Measurements from ENCODE around the gene PTOV1.

The PTOV1 gene

DNA sequence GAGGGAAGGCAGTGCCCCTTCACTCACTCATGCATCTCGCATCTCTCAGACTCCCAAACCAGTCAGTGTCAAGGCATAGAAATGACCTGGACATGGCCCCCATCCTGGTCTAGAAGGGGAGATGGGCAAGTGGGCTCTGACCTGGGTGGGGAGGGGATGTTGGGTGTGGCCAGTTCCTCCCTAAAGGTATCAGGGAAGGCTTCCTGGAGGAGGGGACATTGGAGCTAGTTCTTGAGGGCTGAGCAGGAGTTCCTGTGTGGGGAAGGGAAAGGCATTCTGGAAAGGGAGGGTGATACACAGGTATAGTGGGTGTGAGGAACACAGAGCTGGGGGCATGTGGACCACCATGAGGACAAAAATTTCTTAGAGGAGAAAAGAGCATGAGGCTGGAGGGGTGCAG lies 41.8 kb downstream of the PTOV1 start:
- DNase-seq: no peak

DNA sequence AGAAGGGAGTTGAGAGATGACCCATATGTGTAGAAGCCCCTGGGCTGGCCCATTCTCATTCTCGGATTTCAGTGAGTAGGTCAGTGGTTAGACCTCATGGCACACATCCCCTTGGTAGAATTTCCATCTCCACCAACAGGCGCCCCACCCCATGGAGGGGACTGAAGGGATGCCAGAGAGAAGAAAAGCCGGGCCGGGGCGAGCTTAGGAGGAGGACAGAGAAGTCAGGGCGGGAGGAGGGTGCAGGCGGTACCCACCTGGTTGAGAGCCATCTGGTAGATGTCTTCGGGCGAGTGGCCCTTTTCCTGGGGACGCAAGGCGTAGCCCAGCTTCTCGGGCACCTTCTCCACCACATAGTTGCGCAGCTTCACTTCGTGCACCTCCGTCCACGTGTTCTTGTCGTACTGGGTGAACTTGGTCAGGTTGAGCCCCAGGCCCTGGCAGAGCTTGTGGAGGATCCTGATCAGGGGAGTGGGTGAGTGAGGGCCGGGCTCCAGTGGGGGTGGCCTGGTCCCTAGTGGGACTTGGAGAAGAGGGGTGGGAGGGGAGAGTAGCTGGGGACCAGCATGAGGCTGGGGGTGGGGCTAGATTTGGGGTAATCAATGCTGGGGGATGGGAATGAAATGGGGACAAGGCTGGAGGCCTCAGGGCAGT lies 43.2 kb downstream of the PTOV1 start:
- DNase-seq: no peak

DNA sequence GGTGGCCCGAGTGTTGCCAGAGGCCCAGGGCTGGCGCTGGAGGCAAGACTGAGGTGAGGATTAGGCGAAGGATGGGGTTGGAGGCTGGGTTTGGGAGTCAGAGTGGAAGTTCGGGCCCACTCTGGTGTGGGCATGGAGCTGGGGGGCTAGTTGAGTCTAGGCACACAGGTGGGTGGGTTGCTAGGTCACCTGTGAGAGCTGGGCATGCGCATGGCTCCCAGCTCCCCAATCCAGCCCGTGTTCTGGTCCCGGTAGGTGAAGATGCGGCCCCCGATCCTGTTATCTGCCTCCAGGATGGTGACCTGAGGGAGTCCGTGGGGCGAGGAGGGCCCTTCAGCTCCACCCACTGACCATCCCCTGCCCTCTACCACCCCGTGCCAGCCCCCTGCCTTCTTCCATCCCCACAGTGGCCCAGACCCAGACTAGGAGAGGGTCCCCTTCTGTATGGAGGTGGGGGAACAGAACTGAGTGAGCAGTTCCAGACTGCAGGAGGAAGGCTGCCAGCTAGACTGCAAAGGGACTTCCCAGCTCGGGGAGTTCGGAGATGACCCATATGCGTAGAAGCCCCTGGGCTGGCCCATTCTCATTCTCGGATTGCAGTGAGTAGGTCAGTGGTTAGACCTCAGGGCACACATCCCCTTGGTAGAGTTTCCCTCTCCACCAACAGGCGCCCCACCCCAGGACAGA lies 44.1 kb downstream of the PTOV1 start:
- no peak for DNase-seq

DNA sequence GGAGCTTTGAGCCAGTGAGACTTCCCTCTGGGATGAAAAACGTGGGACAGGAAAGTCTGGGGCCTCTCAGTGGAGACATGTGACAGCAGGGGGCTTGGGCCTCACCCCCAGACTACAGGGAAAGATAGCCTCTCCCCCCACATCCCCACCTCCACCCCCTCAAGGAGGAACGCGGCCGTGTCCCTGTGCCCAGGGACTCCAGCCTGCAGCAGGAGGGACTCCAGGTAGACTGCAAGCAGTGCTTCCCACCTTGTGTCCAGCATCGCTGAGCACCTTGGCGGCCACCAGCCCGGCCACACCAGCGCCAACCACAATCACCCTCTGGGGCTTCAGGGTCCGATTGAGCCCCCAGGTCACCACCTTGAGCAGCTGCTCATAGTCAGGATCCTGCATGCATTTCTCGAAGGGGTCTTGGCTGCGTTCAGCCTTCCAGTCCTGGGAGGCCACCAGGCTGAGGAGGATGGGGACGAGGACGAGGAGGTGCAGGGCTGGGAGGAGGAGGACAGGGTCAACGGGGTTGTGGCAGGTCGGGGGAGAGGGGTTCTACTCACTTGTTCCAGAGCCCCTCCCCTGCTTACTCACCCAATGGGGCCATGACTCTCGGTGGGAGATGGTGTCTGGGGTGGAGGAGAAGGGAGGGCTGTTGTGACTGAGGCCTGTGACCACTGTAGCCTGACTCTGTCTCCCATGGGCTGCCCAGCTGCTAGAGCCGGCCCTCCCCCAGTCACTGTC lies 44.8 kb downstream of the PTOV1 start:
- no peak for DNase-seq

DNA sequence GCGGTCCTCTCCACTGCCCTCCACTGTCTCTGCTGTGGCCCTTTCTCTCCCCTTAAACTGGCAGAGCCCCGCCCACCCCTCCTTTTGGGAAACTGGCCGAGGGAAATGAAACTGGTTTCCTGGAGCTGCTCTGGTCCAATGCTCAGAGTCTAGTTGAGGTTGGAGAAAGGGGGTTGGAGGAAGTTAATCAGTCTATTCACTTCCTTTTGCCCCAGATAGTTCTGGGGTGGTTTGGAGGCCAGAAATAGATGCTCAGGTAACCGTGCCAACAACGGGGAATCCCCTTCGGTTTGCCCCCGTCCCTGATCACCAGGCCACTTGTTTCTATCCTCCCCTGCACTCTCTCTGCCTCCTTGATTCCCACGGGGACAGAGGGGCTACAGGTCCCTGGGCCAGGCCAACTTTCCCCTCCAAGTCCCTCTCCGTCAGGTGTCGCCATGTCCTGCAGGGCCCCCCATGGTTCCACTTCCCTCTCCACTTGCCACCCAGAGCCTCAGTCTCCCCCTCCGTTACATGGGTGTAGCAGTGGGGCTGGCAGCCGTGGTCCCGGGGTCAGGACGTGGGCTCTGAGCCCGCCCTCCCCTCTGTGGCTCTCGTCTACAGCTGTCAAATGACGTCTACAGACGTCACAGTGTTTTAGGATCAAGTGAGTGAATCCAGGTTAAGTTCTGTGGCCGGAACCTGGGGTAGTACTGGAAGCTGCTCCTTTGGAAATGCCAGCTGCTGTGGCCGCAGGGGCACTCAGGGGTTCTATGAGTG lies 46.1 kb downstream of the PTOV1 start, which contains the start of gene IL4I1:
IL4I1 (minus strand) TSS at position 25 of the 759 bp plus-strand sequence. CDS start 727 bp downstream, outside the sequence.
- DNase-seq: no peak

DNA sequence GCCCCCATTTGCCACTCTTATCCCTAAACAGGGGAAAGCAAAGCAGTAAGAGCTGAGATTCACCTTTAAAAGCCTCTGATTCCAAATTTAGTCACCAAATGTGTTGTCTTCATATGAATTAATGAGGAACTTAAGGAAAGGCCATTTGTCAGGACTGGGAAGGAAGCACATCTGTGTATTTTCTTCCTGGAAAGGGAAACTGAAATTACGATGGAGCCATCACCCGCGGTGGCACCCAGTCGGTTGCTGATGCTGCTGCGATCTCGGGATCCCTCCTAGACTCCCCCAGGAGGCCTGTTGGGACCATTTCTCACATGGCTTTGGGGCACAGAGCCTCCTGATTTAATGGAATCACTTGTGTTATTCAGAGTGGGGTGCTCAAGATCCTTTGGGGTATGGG lies 53.2 kb downstream of the PTOV1 start:
- DNase-seq: no peak

DNA sequence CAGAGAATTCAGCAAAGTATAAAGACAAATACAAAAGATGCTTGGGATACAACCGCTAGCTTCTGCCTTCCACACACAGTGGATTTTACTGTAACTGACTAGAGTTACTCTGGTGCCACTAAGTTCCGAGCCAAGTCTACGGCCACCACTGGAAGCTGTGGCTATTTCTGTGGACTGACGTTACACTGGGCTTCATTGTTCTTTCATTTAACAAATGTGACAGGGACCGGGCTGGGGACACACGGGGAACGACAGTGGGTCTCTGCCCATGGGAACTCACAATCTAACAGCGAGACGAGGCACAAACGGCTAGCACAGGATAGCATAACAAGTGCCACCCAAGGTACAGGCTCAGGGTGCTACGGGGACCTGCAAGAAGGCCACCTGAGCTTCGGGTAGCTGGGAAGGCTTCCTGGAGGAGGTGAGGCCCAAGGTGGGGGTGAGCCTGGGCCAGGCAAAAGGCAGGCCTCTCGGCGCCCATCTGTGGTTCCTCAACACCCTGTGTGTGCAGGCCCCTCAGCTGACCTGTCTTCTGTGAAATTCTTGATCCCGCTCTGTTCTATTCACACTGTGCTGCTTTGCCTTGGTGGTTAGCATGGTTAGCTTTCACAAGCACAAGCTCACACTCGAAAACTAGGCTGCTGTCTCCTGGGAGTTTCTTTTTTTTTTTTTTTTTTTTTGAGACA lies 56.1 kb downstream of the PTOV1 start:
- no peak for DNase-seq

DNA sequence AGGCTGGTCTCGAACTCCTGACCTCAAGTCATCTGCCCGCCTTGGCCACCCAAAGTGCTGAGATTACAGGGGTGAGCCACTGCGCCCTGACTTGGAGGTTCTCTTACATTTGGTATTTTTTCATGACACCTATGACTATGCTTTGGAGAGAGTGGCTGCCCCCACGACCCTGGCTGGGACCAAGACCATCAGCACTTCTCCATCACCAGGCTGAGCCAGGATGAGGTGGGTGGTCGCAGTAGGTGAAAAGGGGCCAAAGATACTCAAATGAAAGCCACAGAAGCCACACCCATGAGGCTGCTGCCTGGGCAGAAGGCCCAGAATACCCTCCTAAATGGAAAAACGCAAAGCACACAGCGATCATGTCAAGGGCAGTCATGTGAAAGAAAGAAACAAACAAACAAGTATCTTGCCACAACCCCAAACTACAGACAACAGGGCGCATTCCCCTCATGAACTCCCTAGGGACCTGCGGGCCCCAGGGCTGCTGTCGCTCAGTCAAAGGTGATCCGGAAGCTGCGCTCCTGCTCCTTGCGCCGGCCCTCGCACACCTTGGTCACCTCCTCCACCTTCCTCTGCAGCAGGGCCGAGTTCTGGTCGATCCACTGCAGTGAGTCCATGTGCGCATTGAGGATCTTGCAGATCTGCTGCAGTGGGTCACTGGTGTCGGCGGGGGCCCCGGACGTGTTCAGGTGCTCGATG lies 56.9 kb downstream of the PTOV1 start:
- DNase-seq: no peak

DNA sequence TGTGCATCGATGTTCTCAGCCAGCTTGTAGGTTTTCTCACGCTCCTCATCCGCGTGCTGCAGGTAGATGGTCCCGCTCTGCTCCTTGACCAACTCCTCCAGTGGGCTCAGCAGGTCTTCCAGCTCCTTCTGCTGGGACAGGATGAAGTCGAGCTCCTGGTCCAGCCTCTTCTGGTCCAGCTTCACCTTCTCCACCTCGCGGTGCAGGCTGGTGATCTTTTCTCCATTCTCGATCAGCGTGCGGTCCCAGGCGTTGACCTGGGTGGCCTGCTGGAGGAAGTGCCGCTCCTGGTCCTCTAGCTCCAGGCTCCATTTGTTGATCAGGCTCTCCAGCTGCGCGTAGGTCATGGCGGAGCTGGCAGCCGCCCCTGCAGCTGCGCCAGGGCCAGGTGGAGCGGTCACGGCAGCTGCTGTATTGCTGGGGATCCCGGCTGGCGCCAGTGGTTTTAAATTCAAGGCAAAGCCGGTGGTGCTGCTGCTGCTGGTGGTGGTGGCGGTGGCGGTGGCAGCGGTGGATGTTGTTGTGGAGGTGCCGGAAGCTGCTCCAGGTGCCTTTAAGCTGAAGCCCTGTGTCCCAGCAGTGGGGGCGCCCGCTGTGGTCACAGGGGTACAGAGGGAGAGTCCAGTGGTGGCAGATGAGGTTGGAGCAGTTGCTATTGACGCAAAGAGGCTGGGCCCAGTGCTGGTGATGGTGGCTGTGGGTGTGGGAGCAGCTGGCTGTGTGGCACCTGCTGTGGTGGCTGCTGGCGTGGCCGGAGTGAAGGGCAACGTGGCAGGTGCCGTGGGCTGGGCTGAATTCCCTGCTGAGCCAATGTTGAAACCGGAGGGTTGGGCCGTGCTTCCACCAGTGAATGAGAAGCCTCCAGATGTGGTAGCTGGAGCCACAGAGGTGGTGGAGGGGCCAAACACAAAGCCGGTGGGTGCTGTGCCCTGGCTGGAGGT lies 57.8 kb downstream of the PTOV1 start:
- no peak for DNase-seq

DNA sequence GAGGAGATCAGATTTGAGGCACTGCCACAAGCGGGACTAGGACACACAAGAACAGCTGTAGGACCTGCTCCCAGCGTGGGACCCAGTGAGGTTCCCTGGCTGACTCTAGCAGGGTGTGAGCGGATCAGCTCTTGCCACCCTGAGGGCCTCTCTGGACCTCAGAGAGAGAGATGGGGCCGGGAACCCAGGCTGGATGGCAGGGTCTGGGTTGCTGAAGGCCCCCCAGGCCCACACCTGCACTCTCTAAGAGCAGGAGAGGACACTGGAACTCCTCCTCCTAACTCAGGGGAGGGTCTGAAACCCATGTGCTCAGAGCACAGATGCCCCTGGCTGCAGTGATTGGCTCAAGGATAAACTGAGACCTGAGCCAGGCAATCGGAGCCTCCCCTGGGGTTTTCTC lies 59.2 kb downstream of the PTOV1 start:
- DNase-seq: no peak
